HepG2 (cell line): ENCODE measurements around the gene TUBB2B. TPM values are rescaled to one million over a fixed set of nuclear protein-coding genes. Genes with fewer than 3 reads are reported as not detected.

Experiments used
- ATF5 ChIP-seq: sonication (generic); formaldehyde crosslinking; IDR thresholded peaks from 2 replicates; pipeline ENCODE4 v1.4.0; 2020; ENCODE audit warnings: mild to moderate bottlenecking, low read depth, missing genetic modification reagents
- CCAR2 ChIP-seq: fragments of 200-400 bp; formaldehyde crosslinking; optimal IDR thresholded peaks from 2 replicates; pipeline ENCODE3; 2018; ENCODE audit warnings: low read depth, mild to moderate bottlenecking, low read length, moderate library complexity
- CHD4 ChIP-seq: fragments of 200-600 bp; sonication (generic); IDR thresholded peaks from 2 replicates; pipeline ENCODE4 v1.7.0; 2017; ENCODE audit warnings: mild to moderate bottlenecking, low read length, borderline replicate concordance
- DRAP1 ChIP-seq: IDR thresholded peaks from 2 replicates; pipeline ENCODE4 v1.6.1; 2016; ENCODE audit warnings: missing genetic modification reagents, missing compliant biosample characterization
- EHMT2 ChIP-seq: fragments of 200-600 bp; sonication (generic); IDR thresholded peaks from 2 replicates; pipeline ENCODE4 v1.7.0; 2017; ENCODE audit warnings: antibody characterized with exemption, low read depth, low read length, borderline replicate concordance
- EP300 ChIP-seq, 3 experiments: sonication (generic) in 1 of 3; formaldehyde crosslinking in 1 of 3; IDR thresholded peaks; 2 replicates each; pipeline versions ENCODE4 v1.5.1 to v1.6.1; 2011 to 2020; ENCODE audit warnings: low read depth in 2 of 3, low read length in 2 of 3, borderline replicate concordance in 1 of 3, improper control_type of control experiment in 1 of 3, mild to moderate bottlenecking in 1 of 3, missing genetic modification reagents in 1 of 3, moderate library complexity in 1 of 3
- FOXA1 ChIP-seq, 2 experiments: fragments of 450-650 bp in 1 of 2; sonication (generic) in 1 of 2; formaldehyde crosslinking in 1 of 2; IDR thresholded peaks; 2 replicates each; pipeline versions ENCODE4 v1.4.0 to v1.6.1; 2016 to 2020; ENCODE audit warnings: missing genetic modification reagents in 1 of 2
- HMG20B ChIP-seq: conservative IDR thresholded peaks from 2 replicates; pipeline ENCODE4 v1.6.1; 2016; ENCODE audit warnings: missing genetic modification reagents, missing compliant biosample characterization
- HNRNPK ChIP-seq: fragments of 200-400 bp; formaldehyde crosslinking; IDR thresholded peaks from 2 replicates; pipeline ENCODE4 v1.6.1; 2018; ENCODE audit warnings: low read length, low read depth, moderate library complexity, mild to moderate bottlenecking; ENCODE audit not compliant: poor library complexity, severe bottlenecking
- MTA1 ChIP-seq: sonication (generic); formaldehyde crosslinking; IDR thresholded peaks from 2 replicates; pipeline ENCODE4 v1.4.0; 2020; ENCODE audit warnings: missing genetic modification reagents, mild to moderate bottlenecking, borderline replicate concordance
- MXI1 ChIP-seq: IDR thresholded peaks from 3 replicates; pipeline ENCODE4 v1.6.1; 2012; ENCODE audit warnings: low read depth, low read length, inconsistent platforms, borderline replicate concordance
- RERE ChIP-seq: IDR thresholded peaks from 2 replicates; pipeline ENCODE4 v1.6.1; 2016; ENCODE audit warnings: low read depth, missing genetic modification reagents, missing compliant biosample characterization
- SIN3B ChIP-seq: fragments of 150-350 bp; IDR thresholded peaks from 2 replicates; pipeline ENCODE4 v1.6.1; 2014; ENCODE audit warnings: low read length
- SOX5 ChIP-seq: IDR thresholded peaks from 2 replicates; pipeline ENCODE4 v1.6.1; 2016; ENCODE audit warnings: borderline replicate concordance
- TAF1 ChIP-seq: sonication (generic); formaldehyde crosslinking; IDR thresholded peaks from 2 replicates; pipeline ENCODE4 v1.4.0; 2020; ENCODE audit warnings: missing genetic modification reagents
- TGIF2 ChIP-seq: IDR thresholded peaks from 2 replicates; pipeline ENCODE4 v1.6.1; 2016; ENCODE audit warnings: control low read depth, missing compliant biosample characterization
- ZC3H4 ChIP-seq: sonication (generic); formaldehyde crosslinking; IDR thresholded peaks from 2 replicates; pipeline ENCODE4 v1.4.0; 2020; ENCODE audit warnings: missing genetic modification reagents, borderline replicate concordance
- ZMAT3 ChIP-seq: sonication (generic); formaldehyde crosslinking; conservative IDR thresholded peaks from 2 replicates; pipeline ENCODE4 v1.7.0; 2021; ENCODE audit warnings: missing genetic modification reagents
- ZNF296 ChIP-seq: sonication (generic); formaldehyde crosslinking; conservative IDR thresholded peaks from 2 replicates; pipeline ENCODE4 v1.5.0; 2020; ENCODE audit warnings: mild to moderate bottlenecking, missing genetic modification reagents
- ZNF576 ChIP-seq: sonication (generic); formaldehyde crosslinking; IDR thresholded peaks from 2 replicates; pipeline ENCODE4 v1.4.0; 2020; ENCODE audit warnings: mild to moderate bottlenecking, missing genetic modification reagents
- ZNF644 ChIP-seq: IDR thresholded peaks from 2 replicates; pipeline ENCODE4 v1.6.1; 2016; ENCODE audit warnings: low read depth
- ZSCAN25 ChIP-seq: sonication (generic); formaldehyde crosslinking; IDR thresholded peaks from 2 replicates; pipeline ENCODE4 v1.8.0; 2022; ENCODE audit warnings: mild to moderate bottlenecking, missing genetic modification reagents
- polyA plus RNA-seq, 8 experiments: library from polyadenylated mRNA; depleted of rRNA in 3 of 8; stranded (reverse) in 7 of 8; unstranded in 1 of 8; fragments of >200 nt; fragmentation: Illumina TruSeq in 4 of 8; extraction: Trizol in 4 of 8; gene quantifications; 2 replicates each; pipeline versions ENCODE4 v1.2.1 to v1.2.3, GENCODE V29; 2011 to 2016; ENCODE audit warnings: low read depth in 4 of 8, missing spikeins in 1 of 8, mixed read lengths in 1 of 8; ENCODE audit not compliant: insufficient read depth in 1 of 8
- total RNA-seq, 5 experiments: library from RNA; depleted of rRNA; stranded (reverse); fragments of >200 nt; fragmentation: Illumina TruSeq; extraction: Trizol; gene quantifications; 2 replicates each; pipeline ENCODE4 v1.2.3, GENCODE V29; 2016; ENCODE audit warnings: low read depth in 1 of 5

The TUBB2B gene
- total and polyA plus RNA-seq, 2 of the 13 experiments (the other 11 are each of a cell fraction or from before 2014, with no cell fraction given): 10.3 to 23.6 TPM

- TF ChIP-seq MTA1 (CRISPR knock-in tag): peak; percentile 93
- TF ChIP-seq RERE (CRISPR knock-in tag): peak; percentile 63; the same call in 1 of the 2 replicates
- no peak for TF ChIP-seq SIN3B
- no peak for TF ChIP-seq ZNF296 (CRISPR knock-in tag)
- TF ChIP-seq FOXA1 (IDR thresholded peaks at IDR 0.05): no peak
- no peak; the same call in none of the 2 replicates for TF ChIP-seq FOXA1 (CRISPR knock-in tag; IDR thresholded peaks at IDR 0.05)
- TF ChIP-seq HNRNPK: peak; percentile 93
- no peak; the same call in 1 of the 2 replicates for TF ChIP-seq ZC3H4 (CRISPR knock-in tag)
- 0 out of 2 replicates have a peak, but pooled peaks have one; percentile 83 for TF ChIP-seq ATF5 (CRISPR knock-in tag)
- TF ChIP-seq CHD4: no peak
- no peak for TF ChIP-seq EHMT2
- TF ChIP-seq ZNF644: no peak; the same call in 1 of the 2 replicates
- TF ChIP-seq EP300 (IDR thresholded peaks at IDR 0.05; ENCODE audit: low read depth in 2 of 2, low read length in 2 of 2): no peak; a peak in 2 of 4 replicates
- no peak; the same call in 1 of the 2 replicates for TF ChIP-seq EP300 (CRISPR knock-in tag; IDR thresholded peaks at IDR 0.05; ENCODE audit: borderline replicate concordance)
- TF ChIP-seq SOX5 (CRISPR knock-in tag): peak; percentile 51; the same call in 1 of the 2 replicates
- peak; percentile 93 for TF ChIP-seq MXI1
- TF ChIP-seq DRAP1 (CRISPR knock-in tag): peak; percentile 59; the same call in 1 of the 2 replicates
- TF ChIP-seq TGIF2 (CRISPR knock-in tag): peak; percentile 91
- no peak for TF ChIP-seq ZNF576 (CRISPR knock-in tag)
- no peak for TF ChIP-seq CCAR2
- 0 out of 2 replicates have a peak, but pooled peaks have one; percentile 38 for TF ChIP-seq HMG20B (CRISPR knock-in tag)
- TF ChIP-seq TAF1 (CRISPR knock-in tag): peak; percentile 78; the same call in 1 of the 2 replicates
- peak; percentile 93 for TF ChIP-seq ZMAT3 (CRISPR knock-in tag)
- peak; percentile 52; the same call in 1 of the 2 replicates for TF ChIP-seq ZSCAN25 (CRISPR knock-in tag)
These were observed 31.5 kb upstream of the TUBB2B start, which contains the start of gene PSMG4 (continued) for GRCh38 chr6:3258720-3259490.
